HG03460 (cell line): ENCODE data around the gene ACOT9.
"Not testable (repeated sequence)": the region's sequence is repeated elsewhere in the genome, so short reads cannot be mapped to it uniquely, and the experiment has no call there.

Source experiments
- ATAC-seq: cut with Tn5 transposase; IDR thresholded peaks from one replicate; pipeline ENCODE4 v1.9.1; 2021; ENCODE audit not compliant: unreplicated experiment

ACOT9 gene

DNA sequence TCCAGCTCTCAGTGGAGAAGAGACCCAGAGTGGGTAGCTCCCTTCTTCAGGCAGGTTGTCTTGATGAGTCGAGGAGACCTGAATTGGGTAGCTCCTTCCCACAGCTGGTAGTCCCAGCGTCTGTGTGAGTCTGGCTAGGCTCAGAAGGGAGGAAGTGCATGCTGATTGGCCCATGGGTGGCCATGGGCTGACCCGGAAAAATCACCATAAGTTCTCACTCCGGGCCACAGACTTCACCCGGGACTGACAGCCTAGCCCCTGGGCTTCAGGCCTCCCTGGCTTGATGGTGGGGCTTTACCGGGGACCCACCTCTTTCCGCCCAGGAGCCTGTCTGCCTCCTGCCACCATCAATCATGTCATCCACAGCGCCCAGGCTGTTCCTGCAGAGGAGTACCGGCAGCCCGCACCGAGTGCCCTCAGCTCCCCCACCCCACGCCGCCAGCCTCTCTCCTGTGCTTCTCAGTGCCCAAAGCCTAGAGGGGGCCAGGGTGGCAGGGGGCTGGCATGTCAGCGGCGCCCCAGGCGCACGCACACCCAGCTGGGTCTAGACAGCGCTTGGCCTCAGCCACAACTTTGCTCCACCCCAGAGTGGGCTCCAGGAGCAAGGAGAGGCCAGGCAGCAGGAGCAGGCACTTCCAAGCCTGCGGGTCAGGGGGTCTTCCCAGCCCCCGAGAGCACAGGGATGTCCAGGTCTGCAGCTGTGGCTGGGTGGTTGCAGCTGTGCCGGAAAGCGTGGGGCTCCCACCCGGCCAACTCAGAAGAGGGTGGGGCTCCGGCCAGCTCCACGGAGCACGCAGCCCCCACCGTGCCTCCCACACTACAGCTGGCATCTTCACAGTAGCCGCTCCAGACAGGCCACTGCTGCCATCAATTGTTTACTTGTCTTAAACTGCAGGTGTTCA is 23.8 kb upstream of the ACOT9 start:
- ATAC-seq = no peak

DNA sequence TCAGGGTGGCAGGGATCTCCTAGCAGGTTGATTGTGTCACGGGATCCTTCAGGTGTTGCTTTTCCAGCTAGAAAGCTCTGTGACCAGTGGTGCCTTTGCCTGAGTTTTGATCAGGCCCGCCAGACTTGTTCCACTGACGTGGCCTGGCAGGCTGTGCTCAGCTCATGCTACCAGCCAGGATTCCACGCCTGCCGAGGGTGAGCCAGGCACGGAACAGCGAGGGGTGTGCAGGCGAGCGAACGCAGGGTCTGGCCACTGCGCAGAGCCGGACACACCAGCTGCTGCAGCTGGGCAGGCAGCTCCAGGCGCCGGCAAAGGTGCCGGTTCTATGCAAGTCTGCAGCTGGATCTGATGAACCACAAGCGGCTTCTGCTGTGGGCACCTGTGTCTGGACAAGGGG is 22.8 kb upstream of the ACOT9 start:
- no peak for ATAC-seq

DNA sequence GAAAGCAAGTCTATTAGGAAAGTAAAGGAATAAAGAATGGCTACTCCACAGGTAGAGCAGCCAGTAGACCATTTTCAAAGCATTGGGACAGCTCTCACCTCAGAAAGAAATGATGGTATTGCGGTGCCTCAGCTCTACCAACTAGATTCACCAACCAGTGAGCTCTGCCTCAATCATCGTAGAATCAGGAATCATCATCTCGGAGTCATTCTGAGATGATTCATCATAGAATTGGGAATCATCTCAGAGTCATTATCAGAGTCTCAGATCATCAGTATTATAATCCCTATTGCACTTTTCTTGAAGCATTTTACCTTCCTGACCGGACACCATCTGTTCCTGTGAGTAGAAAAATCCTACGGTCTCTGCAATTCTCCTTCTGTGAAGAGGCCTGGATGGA is 22.4 kb upstream of the ACOT9 start:
- ATAC-seq = no peak

DNA sequence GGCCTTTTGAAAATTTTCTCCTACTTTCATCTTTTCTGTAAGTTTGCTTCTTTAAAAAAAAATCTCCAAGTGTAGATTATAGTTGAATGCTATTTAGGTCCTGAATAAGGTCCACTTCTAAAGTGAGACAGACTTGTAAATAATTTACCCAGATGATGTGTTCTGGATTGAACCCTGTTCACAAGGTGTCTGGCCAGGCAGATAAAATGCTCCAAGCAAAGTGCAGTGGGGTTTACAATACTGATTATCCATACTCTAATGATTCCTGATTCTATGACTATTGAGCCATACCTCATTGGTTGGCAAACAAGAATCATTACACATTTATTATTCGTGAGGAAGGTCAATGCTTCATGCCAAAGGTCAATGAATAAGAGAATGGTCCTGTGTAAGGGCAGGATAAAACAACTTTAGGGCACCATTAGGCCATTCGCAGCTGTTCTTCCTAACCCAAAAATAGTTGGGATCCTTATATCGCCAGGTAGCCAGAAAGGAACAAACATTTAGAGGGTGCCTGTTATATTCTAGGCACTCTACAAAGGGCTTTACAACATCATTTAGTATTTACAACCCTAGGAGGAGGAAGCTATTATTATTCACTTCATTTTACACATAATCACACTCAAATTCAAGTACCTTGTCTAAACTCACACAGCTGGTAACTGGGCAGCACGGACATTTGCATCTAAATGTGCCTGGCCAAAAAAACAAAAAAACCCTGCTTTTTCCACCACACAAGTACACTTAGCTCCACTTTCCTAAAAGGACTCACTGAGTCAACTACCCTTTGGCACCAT is 21.3 kb upstream of the ACOT9 start:
- ATAC-seq = no peak

DNA sequence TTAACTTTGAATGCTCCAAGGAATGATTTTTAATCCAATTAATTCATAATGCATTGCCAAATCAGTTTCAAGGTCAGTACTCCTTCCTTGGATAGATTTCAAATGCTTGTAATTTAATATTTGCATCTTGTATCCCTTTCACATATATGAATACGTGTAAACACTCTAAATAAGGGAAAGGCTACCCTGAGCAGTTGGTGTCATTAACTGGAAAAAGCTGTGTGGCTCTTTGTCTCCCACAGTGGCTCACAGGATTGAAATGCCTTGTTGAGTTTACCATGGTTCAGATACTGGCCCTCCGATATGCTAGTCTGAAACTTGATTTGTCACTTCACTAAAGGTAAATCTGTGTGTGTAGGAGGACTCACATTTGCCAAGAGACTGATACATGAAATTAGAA is 16.7 kb upstream of the ACOT9 start:
- no peak for ATAC-seq

DNA sequence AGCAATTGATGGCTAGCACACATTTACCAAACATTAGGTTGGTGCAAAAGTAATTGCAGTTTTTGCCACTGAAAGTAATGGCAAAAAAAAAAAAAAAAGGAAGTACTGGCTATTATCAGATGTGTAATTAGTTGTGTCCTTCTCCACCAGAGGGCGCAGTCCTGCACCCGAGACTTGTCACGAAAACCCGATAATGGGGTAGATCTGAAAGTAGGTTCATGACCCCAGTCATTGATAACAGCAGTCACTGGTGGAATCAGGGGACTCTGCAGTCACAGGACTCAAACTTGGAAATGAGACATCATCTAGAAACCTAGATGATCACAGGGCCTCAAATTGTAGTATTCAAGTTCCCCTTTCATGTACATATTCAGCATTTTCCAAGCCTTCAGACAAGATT is 13.1 kb upstream of the ACOT9 start:
- ATAC-seq = no peak

DNA sequence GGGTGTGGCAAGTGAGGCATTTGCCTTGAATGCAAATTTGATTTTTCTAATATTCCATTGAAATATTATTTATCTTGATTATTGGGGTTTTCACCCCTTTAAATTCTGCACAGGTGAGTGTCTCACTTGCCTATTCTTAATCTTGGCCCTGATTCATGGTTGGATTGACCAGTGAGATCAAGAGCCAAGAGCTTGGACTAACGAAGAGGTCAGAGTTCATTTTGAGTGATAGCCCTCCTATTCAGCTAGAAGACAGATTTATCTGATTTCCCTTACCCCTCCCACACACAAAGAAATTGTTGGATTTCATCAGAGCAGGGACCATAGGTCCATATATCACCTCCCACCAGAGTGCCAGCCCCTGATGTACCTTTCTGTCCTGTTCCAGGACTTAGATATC is 11.6 kb upstream of the ACOT9 start:
- no peak for ATAC-seq

DNA sequence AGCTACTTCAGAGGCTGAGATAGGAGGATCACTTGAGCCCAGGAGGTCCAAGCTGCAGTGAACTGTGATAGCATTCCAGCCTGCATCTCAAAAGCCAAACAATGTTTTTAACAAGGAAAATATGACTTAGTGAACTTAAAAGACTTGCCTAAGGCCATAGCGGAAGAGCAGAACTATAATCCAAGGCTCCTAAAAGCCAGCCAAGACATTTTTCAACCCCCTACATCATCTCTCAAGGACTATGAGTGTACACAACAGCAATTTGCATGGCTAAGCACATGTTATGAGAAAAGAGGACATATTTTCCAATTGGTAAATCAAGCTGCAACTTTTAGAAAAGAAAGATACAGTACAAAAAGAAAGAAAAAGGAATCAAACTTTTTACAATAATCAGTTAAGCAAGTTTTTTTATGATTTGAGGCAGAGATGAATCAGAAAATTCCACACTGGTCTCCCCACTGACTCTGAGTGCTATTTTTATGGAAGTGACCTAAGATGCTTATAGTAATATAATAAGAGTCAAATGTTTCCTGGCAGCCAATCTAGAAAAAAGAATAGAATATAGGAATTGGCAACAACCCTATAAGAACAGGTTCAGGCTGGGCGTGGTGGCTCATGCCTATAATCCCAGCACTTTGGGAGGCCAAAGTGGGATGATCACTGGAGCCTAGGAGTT is 9.8 kb upstream of the ACOT9 start:
- no peak for ATAC-seq

DNA sequence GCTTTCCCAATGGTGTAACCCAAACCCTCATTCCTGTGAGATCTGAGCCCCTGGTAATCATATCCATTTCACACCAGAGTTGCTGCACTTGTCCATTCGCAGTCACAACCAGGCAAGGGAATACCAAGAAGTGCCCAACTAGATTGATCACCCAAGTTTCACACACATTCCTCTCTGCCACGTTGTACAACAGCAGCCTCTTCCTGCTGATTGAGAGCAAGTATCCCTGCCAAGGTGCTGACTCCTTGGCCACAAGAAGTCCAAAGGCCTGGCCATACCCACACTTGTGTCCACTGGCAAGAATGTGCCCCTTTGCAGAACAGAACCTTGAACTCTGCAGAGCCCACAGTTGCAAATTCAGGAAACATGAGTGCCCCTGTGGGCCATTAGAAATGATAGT is 6.5 kb upstream of the ACOT9 start:
- ATAC-seq = no peak

DNA sequence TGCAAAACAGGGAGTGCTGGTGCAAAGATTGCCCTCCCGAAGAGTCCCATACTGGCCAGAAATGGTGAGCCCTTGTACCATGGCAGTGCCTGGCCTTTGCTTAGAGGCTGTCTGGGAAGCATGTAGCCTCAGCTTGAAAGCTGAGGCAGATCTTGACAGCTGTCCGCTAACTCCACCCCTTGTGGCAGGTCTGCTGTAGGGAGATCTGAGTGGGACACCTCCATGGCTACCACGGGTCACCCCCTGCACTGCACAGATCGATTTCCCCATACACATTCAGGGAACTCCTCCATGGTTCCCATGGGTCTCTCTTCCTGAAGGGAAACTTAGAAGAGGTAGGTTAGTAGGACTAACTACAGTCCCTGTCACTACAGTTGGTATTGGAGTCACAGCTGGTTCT is 6.1 kb upstream of the ACOT9 start:
- ATAC-seq = no peak

DNA sequence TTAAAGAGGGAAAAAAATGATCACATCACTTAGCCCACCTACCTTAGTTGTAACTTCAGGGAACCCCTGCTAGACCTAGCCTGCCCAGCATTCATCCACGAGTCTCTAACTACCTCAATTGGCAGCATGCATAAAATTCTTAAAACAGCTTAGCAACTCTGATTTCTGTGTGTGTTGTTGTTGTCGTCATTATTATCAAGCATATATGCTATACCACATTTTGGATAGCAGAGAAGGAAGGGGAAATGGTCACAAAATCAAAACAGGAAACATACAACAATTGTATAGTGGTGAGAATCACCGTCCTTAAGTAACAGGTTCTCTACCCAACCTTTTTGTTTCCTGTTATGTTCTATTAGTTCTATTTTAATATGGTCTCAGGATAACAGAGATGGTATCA is 2.7 kb upstream of the ACOT9 start:
- no peak for ATAC-seq

DNA sequence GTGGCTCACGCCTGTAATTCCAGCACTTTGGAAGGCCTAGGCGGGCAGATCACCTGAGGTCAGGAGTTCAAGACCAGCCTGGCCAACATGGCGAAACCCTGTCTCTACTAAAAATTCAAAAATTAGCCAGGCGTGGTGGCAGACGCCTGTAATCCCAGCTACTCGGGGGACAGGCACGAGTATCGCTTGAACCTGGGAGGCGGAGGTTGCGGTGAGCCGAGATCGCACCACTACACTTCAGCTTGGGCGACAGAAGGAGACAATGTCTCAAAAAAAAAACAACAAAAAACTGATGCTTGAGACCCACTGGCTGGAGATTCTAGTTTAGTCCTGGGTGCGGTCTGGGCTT is 521 bp upstream of the ACOT9 start:
- ATAC-seq = not testable (repeated sequence)

DNA sequence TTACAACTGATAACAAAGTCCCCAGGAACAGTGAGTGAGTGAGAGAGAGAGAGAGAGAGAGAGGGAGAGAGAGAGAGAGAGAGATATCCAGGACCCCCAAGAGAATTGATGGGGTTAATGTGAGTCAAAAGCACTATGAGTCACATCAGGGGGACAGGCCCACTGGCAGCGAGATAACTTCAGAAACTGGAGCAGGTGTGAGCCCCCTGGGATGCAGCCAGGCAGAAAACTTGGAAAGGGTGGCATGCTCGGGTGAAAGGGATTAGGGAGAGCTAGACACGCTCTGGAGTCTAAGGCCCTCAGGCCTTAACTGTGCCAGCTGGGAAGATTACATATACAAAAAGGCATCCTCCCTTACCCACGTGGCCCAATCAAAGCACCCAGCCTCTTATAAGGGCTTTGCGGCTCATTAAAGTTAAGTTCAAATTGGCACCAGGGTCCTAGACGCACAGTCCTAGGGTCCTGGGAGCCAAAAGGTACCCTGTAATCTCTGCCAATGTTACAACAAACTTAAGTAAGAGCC is 841 bp downstream of the ACOT9 start:
- ATAC-seq = no peak

DNA sequence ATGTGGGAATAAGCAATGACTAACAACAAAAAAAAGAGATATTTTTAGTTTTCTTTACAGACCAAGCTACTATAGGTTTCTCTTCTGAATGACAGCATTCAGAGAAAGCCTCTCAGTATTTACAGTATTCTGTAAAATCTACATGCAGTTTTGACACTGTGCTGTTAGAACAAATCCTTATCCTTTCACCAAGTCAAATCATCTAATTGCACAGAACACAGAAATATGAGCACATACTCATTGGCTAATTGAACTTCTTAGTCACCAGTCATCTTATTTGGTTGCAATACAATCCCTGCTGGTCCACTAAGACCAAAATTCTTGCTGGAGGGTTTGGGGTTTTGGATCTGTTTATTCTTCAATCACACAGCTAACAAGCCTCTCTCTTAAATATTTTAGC is 5.7 kb downstream of the ACOT9 start:
- ATAC-seq = no peak

DNA sequence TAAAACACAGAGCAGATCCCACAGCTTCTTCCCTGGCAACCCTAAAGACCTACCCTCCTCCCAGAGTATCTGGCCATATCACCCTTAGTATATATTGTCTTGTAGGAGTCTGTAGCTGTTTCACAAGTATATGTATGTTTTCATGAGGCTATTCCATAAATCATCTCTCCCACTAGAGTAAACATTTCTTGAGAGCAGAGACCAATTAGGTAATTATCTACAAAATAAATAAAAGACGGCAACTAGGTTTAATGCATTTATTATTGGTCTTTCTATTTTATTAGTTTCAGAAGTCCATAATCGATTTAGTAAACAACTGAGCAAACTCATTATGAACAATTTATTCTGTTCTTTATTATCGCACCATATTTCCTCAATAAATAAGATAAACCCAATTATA is 7.0 kb downstream of the ACOT9 start:
- ATAC-seq = no peak

DNA sequence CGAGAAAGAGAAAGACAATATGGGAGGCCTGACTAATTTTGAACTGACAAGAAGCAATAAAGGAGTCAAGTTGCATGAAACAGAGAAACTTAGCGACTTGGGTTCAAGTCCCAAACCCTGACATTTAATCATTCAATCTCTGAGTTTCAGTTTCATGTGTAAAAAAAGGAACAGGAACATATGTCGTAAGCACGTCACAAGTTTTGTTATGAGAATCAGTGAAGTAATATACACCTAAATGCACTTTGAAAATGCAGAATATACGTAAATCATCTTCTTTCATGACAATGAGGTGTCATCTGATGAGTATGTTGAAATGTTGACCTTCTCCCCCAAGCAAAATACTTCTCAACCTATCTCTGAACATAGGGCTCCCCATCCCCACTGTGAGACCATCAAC is 10.4 kb downstream of the ACOT9 start:
- peak; percentile 72 for ATAC-seq

DNA sequence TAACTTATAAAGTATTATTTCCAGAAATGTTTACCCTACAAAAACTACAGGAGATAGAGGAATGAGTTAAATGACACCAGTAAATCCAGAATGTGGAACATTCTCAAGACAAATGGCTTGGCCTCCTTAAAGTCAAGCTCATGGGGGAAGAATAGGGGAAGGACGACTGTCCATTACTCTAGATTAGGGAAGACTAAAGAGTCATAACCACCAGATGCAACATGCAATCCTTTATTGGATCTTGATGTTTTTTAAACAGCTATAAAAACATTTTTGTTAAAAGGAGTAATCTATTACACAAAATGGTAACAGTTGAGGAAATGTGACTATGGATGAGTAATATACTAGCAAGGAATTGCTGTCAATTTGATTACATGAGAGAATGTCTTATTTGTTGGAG is 11.1 kb downstream of the ACOT9 start:
- ATAC-seq = no peak

DNA sequence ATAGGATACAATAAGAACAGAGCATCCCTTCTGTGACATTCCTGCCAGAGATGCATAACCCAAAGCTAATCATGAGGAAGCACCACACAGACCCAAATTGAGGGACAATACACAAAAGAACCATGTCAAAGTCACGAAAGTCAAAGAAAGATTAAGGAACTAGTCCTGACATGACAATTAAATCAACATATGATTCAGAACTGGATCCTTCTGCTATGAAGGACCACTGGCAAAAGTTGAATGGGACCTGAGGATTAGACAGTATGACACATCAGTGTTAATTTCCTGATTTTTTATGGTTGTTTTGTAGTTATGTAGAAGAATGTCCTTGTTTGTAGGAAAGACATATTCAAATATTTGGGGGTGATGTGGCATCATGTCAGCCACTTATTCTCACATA is 13.9 kb downstream of the ACOT9 start:
- ATAC-seq = no peak

DNA sequence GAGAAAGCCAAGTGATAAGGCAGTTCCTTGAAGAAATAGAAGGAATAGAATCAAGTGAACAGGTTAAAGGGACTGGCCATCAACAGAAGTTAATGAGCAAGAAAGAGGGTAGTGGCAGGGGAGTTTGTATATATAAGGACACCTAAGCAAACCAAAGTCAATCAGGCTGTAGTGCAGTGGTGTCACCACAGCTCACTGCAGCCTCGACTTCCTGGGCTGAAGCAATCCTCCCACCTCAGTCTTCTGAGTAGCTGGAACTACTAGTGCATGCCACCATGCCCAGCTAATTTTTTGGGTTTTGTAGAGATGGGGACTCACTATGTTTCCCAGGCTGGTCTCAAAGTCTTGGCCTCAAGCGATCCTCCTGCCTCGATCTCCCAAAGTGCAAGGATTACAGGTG is 15.9 kb downstream of the ACOT9 start:
- ATAC-seq = no peak

DNA sequence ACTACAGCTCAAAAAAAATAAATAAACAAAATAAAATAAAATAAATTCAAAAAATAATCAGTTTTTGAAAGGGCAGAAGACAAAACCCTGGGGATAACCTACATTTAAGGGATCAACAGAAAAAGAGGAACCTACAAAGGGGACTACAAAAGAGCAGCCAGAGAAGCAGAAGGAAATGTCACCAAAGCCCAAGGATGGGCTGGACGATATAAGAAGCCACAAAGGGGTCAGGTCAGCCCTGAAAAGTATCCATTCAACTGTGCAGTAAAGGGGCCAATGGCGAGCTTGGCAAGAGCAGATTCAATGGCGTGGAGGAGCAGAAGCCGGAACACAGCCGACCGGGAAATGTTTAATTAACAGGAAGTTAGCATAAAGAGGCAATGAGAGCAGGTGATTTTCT is 16.9 kb downstream of the ACOT9 start:
- ATAC-seq = no peak

DNA sequence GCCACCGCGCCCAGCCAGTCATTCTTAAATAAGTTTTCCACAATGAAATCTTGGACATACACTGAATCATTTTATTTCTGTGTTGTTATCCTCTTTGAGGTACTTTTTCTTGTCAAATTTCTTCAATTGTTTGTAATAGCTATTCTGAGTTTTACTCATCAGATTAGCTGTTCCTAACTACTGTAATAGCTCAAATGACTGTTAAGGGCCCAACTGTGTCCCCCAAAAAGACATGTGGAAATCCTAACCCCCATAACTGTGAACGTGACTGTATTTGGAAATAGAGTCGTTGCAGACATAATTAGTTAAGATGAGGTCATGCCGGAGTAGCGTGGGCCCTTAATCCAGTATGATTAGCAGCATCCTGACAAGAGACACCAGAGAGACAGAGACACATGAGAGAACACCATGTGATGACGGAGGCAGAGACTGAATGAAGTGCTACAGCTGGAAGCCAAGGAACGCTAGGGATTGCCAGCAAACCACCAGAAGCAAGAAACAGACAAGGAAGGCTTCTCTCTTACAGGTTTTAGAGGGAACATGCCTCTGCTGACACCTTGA is 22.9 kb downstream of the ACOT9 start:
- no peak for ATAC-seq
